NB4 (cell line): ENCODE results near the gene CAMTA1.

ENCODE experiments used
- CTCF ChIP-seq: IDR thresholded peaks from one replicate; pipeline ENCODE4 v1.5.1; 2012; ENCODE audit warnings: low read depth, low read length
- MAX ChIP-seq: IDR thresholded peaks from 2 replicates; pipeline ENCODE4 v1.6.1; 2011; ENCODE audit warnings: low read depth, low read length
- POLR2A ChIP-seq: IDR thresholded peaks from 2 replicates; pipeline ENCODE4 v1.6.1; 2011; ENCODE audit warnings: mild to moderate bottlenecking; ENCODE audit not compliant: insufficient read length; ENCODE audit errors: extremely low read depth

GRCh38 chr1:7274256-7274655, 489.0 kb downstream of the CAMTA1 start:
- TF ChIP-seq CTCF (no peak), POLR2A (no peak), MAX (no peak)
